Stimulated activated CD8-positive, alpha-beta memory T cell treated with anti-CD3 and anti-CD28 coated beads, Interleukin-7, amount 100 ng/mL, for 48 hours (primary cell): ENCODE measurements around the gene FOXR1.
A peak's percentile ranks its signal among the peaks of the same experiment; 100 is the strongest.
"Not testable (repeated sequence)": the region's sequence is repeated elsewhere in the genome, so short reads cannot be mapped to it uniquely, and the experiment has no call there.

Experiments used
- DNase-seq, 2 donors: peaks; one replicate each; pipeline ENCODE4 v3.0.0-alpha.2; 2020; ENCODE audit warnings: low read depth in 1 of 2; ENCODE audit errors: extremely low read depth in 1 of 2

FOXR1 gene

DNA sequence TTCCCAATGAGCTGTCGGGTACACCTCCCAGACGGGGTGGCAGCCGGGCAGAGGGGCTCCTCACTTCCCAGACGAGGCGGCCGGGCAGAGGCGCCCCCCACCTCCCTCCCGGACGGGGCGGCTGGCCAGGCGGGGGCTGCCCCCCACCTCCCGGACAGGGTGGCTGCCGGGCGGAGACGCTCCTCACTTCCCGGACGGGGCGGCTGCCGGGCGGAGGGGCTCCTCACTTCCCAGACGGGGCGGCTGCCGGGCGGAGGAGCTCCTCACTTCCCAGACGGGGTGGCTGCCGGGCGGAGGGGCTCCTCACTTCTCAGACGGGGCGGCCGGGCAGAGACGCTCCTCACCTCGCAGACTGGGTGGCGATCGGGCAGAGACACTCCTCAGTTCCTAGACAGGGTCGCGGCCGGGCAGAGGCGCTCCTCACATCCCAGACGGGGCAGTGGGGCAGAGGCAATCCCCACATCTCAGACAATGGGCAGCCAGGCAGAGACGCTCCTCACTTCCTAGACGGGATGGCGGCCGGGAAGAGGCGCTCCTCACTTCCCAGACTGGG is 20.0 kb downstream of the FOXR1 start:
- not testable (repeated sequence) for DNase-seq

DNA sequence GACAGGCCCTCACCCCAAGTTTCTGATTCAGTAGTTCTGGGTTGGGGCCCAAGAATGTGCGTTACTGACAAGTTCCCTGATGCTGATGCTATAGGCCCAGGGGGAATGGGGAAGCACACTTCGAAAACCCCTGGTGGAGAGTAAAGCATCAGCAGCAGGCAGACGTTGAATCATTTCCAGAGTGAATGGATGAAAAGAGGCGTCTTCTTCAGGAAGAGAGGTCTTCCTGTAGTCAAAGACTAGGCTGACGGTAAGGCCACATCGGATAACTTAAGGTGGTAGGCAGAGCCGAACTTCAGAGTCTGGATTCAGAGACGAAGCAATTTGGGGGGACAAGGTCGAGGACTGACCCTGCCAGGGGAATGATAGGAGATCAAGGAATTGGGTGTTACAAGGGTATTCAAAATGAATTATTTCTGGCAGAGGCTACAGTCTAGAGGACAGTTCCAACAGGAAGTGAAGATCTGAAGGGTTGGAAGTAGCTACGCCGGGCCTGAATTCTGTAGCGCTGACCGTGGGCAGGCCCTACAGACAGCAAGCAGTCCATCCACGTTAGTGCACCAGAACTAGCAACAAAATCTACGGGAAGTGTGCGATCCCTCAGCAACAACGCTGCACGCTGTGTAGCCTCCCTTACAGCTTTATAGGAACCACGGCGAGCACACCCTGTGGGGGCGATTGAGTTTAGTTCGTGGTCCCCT is 25.5 kb downstream of the FOXR1 start:
- no peak for DNase-seq

DNA sequence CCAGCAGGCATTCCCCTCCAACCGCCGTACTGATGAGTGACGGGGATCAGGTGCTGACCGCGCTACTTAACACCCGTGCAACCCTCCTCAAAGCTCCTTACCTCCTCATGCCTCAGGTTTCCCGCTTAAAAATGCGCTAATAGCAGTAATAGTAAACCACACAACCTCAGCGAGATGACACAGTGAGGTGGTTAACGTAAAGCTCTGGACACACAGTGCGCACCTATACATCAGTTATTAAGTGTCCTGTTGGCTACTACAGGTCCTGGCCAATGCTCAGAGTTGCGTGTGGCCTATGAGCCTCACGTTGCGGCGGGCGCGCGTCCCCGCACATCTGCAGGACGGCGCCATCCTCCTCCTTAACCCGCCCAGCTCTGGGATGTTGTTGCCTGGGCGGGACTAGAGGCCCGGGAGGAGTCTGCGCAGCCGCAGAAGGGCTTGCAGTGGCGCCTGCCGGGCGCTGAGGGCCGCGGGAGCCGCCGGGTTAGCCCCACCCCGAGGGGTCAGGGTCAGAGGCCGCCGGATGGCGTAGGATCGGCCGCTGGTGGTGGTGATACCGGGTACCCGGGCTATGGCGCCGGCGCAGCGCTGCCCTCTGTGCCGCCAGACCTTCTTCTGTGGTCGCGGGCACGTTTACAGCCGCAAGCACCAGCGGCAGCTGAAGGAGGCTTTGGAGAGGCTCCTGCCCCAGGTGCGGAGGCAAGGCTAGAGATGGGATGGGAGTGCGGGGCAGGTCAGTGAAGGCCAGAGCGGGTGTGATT is 26.2 kb downstream of the FOXR1 start, which contains the start of gene CENATAC:
Gene CENATAC, plus strand, starts transcription at position 512 of the 761 bp plus-strand sequence. Its CDS starts 60 bp downstream, at position 572.
- peak; percentile 92 to 94 for DNase-seq

DNA sequence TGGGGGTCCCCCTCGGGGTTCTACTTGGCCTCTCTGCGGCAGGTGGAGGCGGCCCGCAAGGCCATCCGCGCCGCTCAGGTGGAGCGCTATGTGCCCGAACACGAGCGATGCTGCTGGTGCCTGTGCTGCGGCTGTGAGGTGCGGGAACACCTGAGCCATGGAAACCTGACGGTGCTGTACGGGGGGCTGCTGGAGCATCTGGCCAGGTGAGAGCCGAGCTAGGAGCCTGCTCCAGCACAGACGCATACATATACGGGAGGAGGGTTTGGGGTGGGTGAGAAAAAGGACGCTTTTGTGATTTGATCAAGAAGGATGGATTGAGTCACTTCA is 26.8 kb downstream of the FOXR1 start:
- DNase-seq, result no peak

DNA sequence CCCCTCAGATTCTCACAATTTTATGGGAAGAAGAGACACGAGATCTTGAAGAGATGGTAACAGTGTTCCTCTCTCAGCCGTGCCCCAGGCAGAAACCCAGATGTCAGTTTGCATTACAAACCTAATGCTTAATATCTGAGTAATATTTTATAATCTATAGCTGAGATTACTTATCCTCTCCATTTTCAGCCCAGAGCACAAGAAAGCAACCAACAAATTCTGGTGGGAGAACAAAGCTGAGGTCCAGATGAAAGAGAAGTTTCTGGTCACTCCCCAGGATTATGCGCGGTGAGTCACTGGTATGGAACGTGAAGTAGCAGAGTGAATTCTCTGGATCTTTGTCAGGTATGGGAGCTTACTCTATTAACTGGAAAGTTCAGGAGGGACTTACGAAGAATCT is 27.3 kb downstream of the FOXR1 start:
- DNase-seq, result no peak

DNA sequence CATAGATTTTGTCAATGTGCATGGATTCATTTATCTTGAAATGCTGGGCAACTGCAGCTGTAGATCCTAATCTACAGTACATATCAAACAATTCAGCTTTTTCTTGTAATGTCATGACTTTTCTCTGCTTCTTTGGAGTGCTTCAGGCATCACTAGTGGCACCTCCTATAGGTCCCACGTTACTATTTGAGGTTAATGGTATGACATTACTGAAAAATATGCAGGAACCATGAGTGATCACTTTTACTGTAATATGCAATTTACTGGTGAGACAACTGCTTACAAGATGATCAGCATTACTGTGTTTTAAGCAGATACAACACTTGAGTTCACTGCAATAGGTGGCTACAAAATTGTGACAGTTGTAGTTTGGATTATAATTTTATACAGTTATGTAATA is 29.3 kb downstream of the FOXR1 start:
- no peak for DNase-seq

DNA sequence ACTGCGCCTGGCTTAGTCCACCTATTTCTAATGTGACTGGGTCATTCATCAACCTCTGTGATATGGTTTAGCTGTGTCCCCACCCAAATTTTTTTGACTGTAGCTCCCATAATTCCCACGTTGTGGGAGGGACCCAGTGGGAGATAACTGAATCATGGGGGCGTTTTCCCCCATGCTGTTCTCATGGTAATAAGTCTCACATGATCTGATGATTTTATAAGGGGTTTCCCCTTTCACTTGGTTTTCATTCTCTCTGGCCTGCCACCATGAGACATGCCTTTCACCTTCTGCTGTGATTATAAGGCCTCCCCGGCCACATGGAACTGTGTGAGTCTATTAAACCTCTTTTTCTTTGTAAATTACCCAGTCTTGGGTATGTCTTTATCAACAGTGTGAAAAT is 35.1 kb downstream of the FOXR1 start:
- no peak for DNase-seq

DNA sequence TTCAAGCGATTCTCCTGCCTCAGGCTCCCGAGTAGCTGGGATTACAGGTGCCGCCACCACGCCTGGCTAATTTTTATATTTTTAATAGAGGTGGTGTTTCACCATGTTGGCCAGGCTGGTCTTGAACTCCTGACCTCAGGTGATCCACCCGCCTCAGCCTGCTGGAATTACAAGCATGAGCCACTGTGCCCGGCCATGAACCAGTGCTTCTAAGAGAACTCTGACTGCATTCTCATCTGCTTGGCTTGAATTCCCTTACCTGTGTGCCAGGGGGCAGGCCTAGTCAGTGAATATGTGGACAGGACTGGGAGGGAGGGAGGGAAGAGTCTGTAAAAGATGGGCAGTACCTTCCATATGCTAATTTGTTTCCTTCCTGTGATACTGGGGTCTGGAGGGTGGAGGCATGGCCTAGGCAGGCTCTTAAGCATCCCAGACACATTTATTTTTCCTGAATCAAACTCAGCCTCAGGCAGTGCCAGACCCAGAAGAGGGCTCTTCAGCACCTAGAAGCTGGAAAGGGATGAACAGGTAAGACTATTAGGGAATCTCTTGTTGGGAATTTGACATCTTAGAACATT is 40.0 kb downstream of the FOXR1 start:
- no peak for DNase-seq

DNA sequence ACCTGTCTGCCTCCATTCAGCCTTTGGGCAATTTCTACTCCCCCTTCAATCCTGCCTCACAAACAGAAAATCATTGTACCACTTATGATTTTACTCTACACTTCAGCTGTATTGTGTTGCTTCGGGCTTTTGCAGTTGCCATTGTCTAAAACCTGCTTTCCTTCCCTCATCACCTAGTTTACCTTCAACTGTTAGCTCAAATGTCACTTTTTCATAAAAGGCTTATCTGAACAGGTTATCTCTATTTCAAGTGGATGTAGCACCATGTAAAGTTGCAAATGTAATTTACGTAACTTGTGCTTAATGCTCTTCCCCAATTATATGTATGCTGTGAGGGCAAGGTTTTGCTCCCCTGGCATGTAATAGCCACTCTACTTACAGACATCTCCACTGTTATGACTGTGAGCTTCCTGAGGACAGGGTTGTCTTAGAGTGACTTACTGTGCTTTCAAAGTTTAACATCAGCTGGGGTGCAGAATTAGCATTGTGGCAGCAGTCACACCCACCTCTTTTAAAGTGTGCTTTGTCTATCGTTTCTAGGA is 41.1 kb downstream of the FOXR1 start:
- DNase-seq, result no peak

DNA sequence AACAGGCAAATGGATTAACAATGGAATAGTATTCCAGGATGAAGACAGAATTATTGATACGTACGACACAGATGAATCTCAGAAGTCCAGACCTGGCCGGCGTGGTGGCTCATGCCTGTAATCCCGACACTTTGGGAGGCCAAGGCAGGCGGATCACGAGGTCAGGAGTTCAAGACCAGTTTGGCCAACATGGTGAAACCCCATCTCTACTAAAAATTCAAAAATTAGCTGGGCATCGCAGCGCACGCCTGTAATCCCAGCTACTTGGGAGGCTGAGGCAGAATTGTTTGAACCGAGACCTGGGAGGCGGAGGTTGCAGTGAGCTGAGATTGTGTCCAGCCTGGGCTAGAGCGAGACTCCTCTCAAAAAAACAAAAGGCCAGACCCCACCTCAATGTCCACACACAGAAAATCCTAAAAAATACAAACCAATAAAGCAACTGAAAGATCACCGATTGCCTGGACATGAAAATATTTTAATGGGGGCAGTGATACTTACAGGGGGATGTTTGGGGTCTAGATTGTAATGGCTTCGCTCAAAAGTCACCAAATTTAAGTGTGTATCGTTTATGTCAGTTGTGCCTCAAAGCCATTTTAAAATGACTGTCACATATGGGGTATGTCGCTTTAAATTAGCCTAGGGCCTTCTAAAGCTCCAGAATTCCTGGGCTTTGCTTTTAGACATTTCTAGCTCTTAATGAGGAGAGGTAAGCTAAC is 42.8 kb downstream of the FOXR1 start:
- no peak for DNase-seq

DNA sequence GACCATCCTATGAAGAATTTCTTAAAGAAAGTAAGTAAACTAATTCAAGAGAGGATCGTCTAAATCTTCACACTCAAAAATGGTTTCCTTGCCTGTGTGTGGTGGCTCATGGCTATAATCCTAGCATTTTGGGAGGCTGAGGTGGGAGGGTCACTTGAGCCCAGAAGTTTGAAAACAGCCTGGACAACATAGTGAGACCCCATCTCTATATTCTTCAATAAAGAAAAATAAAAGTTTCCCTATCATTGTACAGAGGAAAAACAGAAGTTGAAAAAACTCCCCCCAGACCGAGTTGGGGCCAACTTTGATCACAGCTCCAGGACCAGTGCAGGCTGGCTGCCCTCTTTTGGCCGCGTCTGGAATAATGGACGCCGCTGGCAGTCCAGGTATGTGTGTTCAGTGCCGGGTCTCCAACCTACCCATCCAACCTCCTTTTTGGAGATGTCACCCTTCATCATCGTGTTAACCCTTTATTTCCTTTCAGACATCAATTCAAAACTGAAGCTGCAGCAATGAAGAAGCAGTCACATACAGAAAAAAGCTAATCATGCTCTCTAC is 43.6 kb downstream of the FOXR1 start:
- no peak for DNase-seq

DNA sequence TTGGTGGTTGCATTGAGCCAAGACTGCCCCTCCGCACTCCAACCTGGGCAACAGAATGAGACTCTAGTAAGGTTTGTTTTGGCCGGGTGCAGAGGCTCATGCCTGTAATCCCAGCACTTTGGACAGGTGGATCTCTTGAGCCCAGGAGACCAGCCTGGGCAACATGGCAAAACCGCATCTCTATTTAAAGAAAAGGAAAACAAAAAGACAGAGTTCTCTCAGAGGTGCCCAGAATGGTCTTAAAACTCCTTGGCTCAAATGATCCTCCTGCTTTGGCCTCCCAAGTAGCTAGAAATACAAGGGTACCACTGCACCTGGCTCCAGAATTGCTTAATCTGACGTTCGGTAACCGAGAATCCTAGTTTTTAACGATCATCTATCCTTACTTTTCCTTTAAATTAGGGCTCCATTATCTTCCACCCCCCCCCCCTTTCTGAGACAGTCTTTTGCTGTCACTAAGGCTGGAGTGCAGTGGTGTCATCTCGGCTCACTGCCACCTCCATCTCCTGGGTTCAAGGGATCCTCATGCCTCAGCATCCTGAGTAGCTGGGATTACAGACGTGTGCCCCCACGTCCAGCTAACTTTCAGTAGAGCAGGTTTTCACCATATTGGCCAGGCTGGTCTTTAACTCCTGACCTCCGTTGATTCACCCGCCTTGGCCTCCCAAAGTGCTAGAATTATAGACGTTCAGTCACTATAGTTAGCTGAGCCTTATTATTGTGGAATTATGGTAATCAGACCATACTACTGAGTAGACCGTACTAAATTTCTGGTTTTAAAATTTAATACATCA is 44.9 kb downstream of the FOXR1 start:
- DNase-seq, result no peak

DNA sequence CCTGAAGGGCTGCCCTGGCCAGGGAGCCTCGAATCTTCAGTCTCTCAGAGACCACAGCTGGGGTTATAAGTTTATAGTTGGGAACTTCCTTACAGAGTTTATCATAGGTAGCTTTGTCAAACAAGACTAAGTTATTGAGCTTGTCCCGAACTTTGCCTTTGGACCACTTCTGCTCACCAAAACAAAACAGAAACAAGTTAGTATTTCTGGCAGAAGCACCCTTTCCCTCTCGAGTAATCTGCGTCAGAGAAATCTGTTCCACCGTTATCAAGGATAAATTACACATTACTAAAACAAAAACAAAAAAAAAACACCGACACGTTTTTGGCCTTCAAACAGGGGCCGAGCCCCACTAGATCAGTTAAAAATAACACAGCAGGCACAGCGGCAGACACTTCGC is 45.8 kb downstream of the FOXR1 start:
- DNase-seq, result not testable (repeated sequence)

DNA sequence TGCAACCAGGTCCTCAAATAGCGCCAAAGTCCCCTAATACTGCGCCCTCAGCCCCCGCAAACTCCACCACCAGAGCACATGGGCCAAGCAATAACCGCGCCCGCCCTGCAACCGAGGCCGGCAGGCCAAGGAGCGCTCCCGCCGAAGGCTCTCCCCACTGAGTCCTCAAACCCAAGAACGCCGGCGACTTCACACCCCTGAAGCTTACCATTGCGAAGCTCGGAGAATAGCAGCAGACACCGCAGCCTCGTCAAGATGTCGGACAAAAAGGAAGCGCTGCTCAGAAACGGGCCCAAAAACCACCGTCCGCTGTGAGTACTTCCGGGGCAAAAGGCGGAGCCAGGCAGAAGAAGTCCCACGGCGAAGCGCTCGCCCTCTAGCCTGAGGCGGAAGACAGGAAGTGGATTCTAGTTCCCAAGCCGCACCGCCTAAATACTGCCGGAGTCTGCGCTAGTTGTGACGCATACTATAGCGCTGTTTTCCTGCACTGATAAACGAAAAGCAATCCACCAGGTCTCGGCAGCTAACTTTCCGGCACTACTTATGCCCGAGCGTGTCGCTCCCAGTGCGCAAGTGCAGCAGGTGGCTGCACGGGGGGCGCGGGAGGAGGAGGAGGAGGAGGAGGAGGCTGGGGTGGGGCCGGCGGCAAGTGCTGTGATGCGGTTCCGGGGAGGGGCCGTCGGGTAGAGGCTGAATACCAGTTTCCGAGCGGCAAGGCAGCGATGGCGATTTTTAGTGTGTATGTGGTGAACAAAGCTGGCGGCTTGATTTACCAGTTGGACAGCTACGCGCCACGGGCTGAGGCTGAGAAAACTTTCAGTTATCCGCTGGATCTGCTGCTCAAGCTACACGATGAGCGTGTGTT is 46.7 kb downstream of the FOXR1 start, which contains the start of the genes RPS25 and TRAPPC4:
Gene RPS25, minus strand, starts transcription at position 270 of the 865 bp plus-strand sequence. Its CDS starts 59 bp downstream, at position 211.
Gene TRAPPC4, plus strand, starts transcription at position 693 of the 865 bp plus-strand sequence. Its CDS starts 30 bp downstream, at position 723.
- DNase-seq, result peak; percentile 83 to 95

DNA sequence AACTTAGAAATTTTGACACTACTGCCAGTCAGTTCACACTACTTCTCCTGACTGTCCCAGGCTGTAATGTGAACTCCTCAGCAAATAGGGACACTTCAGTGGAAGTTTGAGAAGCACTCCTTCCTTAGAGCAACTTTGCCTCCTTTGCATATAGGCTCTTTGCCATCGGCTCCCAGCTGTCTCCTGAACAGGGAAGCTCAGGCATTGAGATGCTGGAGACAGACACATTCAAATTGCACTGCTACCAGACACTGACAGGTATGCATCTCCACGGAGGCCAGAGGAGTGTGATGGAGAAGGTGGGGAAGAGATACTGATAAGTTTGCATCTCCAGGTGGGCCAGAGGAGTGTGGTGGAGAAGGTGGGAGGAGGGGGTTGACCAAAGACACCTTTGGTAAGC is 48.4 kb downstream of the FOXR1 start:
- no peak for DNase-seq

DNA sequence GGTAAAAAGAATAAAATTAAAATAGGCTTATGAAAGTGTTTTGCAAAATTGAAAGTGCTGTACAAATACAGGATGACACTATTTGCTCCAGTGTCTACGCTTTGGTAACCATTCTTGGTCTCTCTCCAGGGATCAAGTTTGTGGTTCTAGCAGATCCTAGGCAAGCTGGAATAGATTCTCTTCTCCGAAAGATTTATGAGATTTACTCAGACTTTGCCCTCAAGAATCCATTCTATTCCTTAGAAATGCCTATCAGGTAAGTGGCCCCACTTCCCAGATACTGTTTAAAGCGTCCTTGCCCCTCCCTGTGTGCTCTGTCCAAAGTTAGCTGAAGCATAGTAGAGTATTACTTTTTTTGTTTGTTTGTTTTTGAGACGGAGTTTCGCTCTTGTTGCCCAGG is 50.1 kb downstream of the FOXR1 start:
- DNase-seq, result no peak

DNA sequence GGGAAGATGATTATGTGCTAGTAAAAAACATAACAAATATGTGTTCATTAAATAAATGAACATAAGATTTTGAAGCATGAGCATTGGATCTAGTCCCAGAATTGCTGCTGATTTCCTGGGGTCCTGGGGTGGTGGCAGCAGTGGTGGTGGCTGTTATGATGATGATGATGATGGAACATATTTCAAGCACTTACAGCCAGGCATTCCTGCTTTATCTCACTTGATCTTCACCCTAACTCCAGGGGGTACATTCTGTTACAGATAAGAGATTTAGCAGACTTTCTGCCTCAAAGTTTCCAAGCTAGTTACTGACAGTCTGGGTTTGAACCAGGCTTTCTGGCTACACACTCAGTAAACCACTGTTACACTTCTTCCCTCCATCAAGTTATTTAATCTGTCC is 52.2 kb downstream of the FOXR1 start:
- no peak for DNase-seq

DNA sequence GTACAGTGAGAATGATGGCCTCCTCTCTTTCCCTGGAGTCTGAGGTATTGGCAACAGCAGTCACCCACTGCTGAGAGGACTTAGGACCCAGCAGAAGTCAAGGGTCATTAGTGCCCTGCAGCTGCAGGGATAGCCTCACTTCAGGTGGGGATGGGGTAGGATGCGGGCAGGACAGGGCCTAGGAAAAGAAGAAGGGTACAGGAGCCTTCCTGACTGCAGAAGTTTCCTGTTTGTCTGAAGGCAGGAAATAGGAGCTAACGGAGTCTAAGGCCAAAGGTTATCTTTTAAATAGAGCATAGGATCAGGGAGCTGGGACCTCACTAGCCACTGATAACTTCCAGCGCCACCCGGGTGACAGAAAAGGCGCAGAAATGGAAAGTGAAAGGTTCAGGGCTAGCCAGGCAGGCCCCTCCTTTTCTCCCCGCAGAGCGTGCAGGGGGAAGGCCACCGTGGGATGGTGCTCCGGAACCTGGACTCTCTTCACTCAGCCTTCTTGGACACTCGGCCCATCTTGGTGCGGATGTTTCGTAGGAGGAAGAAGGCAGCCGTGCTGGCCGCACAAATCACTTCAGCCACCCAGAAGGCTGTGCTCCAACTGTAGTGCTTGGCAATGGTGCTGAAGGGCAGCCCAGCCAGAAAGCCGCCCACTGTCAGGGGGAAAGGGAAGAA is 53.0 kb downstream of the FOXR1 start:
- no peak for DNase-seq
